Measurements from ENCODE around the gene PRTN3. TPM values are rescaled to one million over a fixed set of nuclear protein-coding genes. Genes with fewer than 3 reads are reported as not detected.
"Not testable (repeated sequence)": the region's sequence is repeated elsewhere in the genome, so short reads cannot be mapped to it uniquely, and the experiment has no call there.

Gene PRTN3
- total and polyA plus RNA-seq, 3 experiments from 2014 or later = not detected

DNA sequence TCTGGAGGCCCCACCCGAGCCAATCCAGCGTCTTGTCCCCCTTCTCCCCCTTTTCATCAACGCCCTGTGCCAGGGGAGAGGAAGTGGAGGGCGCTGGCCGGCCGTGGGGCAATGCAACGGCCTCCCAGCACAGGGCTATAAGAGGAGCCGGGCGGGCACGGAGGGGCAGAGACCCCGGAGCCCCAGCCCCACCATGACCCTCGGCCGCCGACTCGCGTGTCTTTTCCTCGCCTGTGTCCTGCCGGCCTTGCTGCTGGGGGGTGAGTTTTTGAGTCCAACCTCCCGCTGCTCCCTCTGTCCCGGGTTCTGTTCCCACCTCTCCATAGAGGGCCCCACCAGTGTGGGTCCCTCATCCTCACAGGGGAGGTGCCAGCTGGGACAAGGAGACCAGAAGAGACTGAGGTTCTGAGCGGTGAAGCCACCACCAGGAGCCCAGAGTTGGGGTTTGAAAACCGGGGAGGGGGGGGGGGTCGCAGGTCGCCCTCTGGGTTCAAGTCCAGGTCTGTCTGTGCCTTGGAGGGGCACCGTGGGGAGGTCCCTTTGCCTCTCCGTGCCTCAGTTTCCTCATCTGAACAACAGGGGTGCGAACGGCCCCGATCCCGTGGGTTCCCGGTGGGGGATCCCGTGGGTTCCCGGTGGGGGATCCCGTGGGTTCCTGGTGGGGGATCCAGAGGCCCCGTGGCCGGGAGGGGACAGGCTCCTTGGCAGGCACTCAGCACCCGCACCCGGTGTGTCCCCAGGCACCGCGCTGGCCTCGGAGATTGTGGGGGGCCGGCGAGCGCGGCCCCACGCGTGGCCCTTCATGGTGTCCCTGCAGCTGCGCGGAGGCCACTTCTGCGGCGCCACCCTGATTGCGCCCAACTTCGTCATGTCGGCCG, 11.6 kb downstream of the PRTN3 start, which contains the start of gene ELANE:
Gene ELANE, plus strand, starts transcription at position 168 of the 878 bp plus-strand sequence. Its CDS starts 26 bp downstream, at position 194.
- Histone ChIP-seq H3K27me3 (ENCODE audit: insufficient read depth, low read length, poor library complexity, severe bottlenecking) (peaks cover 19% of the 10 kb centered on the region), H3K4me3 (ENCODE audit: low read length) (no peak within 1 kb of the TSS), H3K9me3 (ENCODE audit: low read length) (no peaks in the 10 kb centered on the region), H3K27ac (ENCODE audit: low read depth, low read length) (no peak within 1 kb of the TSS), H3K36me3 (ENCODE audit: insufficient read depth, low read length) (no peaks in the 10 kb centered on the region), H3K4me1 (ENCODE audit: insufficient read depth, low read length) (no peaks in the 10 kb centered on the region)
- Mint-ChIP-seq H3K27me3 (peaks cover 19 to 23% of the 10 kb centered on the region in 2 donors), H3K36me3 (no peaks in the 10 kb centered on the region), H3K4me1 (no peaks in the 10 kb centered on the region), H3K27ac (peak within 1 kb of the TSS in 1 of 8 donors; percentile 41), H3K4me3 (no peak within 1 kb of the TSS), H3K9me3 (no peaks in the 10 kb centered on the region)
- DNase-seq = no peak
- CTCF ChIA-PET = interaction anchor here (1.6 kb wide), 1 partner anchor 67 kb away, joined by 4 read pairs; no protein-coding TSS in a partner anchor
- POLR2A ChIA-PET = no interaction called here

DNA sequence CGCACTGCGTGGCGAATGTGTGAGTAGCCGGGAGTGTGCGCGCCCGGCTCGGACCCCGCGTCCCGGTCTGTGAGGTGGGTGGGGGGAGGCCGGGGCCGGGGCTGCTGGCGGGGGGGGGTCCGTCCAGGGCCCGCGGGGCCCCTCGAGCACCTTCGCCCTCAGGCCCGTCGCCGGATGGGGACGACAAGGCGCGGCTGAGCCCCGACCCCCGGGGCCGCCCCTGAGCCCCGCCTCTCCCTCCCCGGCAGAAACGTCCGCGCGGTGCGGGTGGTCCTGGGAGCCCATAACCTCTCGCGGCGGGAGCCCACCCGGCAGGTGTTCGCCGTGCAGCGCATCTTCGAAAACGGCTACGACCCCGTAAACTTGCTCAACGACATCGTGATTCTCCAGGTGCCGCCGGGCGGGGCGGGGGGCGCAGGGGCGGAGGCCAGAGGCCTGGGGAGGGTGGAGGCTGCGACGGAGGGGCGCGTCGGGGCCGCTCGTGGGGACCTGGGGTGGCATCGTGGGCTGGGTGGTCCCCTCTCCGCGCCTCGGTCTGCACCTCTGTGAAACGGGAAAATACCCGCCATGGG, 12.3 kb downstream of the PRTN3 start:
- Mint-ChIP-seq H3K9me3 (no peaks in the 10 kb centered on the region), H3K4me3 (no peak overlapping the region), H3K27me3 (peaks cover 16 to 22% of the 10 kb centered on the region in 2 donors), H3K36me3 (no peaks in the 10 kb centered on the region), H3K4me1 (no peaks in the 10 kb centered on the region), H3K27ac (no peak overlapping the region)
- POLR2A ChIA-PET = no interaction called here
- H3K27ac ChIP-seq (ENCODE audit: low read depth, low read length) = no peak overlapping the region
- H3K4me1 ChIP-seq (ENCODE audit: insufficient read depth, low read length) = no peaks in the 10 kb centered on the region
- CTCF ChIA-PET = no interaction called here
- H3K9me3 ChIP-seq (ENCODE audit: low read length) = no peaks in the 10 kb centered on the region
- H3K27me3 ChIP-seq (ENCODE audit: insufficient read depth, low read length, poor library complexity, severe bottlenecking) = peaks cover 19% of the 10 kb centered on the region
- H3K36me3 ChIP-seq (ENCODE audit: insufficient read depth, low read length) = no peaks in the 10 kb centered on the region
- no peak overlapping the region for H3K4me3 ChIP-seq (ENCODE audit: low read length)
- no peak for DNase-seq

DNA sequence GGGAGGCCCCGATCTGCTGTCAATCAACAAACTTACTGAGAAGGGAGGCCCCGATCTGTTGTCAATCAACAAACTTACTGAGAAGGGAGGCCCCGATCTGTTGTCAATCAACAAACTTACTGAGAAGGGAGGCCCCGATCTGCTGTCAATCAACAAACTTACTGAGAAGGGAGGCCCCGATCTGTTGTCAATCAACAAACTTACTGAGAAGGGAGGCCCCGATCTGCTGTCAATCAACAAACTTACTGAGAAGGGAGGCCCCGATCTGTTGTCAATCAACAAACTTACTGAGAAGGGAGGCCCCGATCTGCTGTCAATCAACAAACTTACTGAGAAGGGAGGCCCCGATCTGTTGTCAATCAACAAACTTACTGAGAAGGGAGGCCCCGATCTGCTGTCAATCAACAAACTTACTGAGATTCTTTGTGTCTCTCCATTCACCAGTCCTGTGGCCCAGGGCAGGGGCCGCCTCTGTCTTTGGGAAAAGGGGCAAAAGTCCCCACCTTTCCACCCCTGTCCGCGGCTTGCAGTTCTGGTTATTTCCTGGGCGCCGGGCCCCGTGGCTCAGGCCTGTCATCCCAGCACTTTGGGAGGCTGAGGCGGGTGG, 12.9 kb downstream of the PRTN3 start:
- peaks cover 17 to 20% of the 10 kb centered on the region in 2 donors for H3K27me3 Mint-ChIP-seq
- H3K27ac Mint-ChIP-seq; H3K4me3 Mint-ChIP-seq; H3K27ac ChIP-seq (ENCODE audit: low read depth, low read length); H3K36me3 Mint-ChIP-seq; POLR2A ChIA-PET; H3K36me3 ChIP-seq (ENCODE audit: insufficient read depth, low read length); H3K4me1 Mint-ChIP-seq; H3K4me3 ChIP-seq (ENCODE audit: low read length); CTCF ChIA-PET; H3K9me3 ChIP-seq (ENCODE audit: low read length); H3K9me3 Mint-ChIP-seq; H3K4me1 ChIP-seq (ENCODE audit: insufficient read depth, low read length); DNase-seq: not testable (repeated sequence)
- peaks cover 12% of the 10 kb centered on the region for H3K27me3 ChIP-seq (ENCODE audit: insufficient read depth, low read length, poor library complexity, severe bottlenecking)

DNA sequence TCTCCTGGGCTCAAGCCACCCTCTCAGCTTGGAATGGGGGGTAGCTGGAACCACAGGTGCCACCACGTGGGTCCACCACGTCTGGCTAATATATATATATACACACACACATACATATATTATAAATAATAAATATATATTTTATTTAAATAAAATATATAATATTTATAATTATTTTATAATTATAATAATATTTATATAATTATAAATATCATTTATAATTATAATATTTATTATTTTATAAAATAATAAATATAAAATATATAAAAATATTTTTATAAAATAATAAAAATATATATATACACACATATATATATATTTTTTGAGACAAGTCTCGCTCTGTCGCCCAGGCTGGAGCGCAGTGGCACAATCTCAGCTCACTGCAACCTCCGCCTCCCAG, 13.8 kb downstream of the PRTN3 start:
- Mint-ChIP-seq H3K4me3 (no peak overlapping the region), H3K27ac (no peak overlapping the region), H3K4me1 (no peaks in the 10 kb centered on the region), H3K27me3 (peaks cover 14% of the 10 kb centered on the region in 2 donors), H3K36me3 (no peaks in the 10 kb centered on the region), H3K9me3 (no peaks in the 10 kb centered on the region)
- no peak overlapping the region for H3K4me3 ChIP-seq (ENCODE audit: low read length)
- H3K36me3 ChIP-seq (ENCODE audit: insufficient read depth, low read length) = no peaks in the 10 kb centered on the region
- DNase-seq = no peak
- H3K9me3 ChIP-seq (ENCODE audit: low read length) = no peaks in the 10 kb centered on the region
- POLR2A ChIA-PET = no interaction called here
- H3K4me1 ChIP-seq (ENCODE audit: insufficient read depth, low read length) = no peaks in the 10 kb centered on the region
- H3K27ac ChIP-seq (ENCODE audit: low read depth, low read length) = no peak overlapping the region
- H3K27me3 ChIP-seq (ENCODE audit: insufficient read depth, low read length, poor library complexity, severe bottlenecking) = peaks cover 19% of the 10 kb centered on the region
- CTCF ChIA-PET = interaction anchor here (2.7 kb wide), 1 partner anchor 85 kb away, joined by 11 read pairs; no protein-coding TSS in a partner anchor

DNA sequence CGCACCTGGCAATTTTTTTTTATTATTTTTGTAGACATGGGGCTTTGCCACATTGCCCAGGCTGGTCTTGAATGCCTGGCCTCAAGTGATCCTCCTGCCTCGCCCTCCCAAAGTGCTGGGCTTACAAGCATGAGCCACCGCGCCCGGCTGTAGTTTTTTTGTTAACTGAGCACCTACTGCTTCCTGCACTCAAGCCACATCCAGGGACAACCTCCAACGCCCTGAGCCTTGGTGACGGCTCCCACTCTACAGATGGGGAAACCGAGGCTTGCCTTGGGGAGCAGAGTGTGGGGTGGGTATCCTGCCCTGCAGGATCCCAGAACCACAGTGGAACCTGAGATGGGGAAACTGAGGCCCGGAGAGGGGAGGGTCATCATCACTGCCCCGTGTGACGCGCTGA, 14.3 kb downstream of the PRTN3 start:
- ChIA-PET POLR2A (no interaction called here), CTCF (interaction anchor here (0.7 to 3.8 kb wide), 6 partner anchors 52 to 85 kb away, joined by 3 to 22 read pairs (median 8); no protein-coding TSS in a partner anchor)
- Histone ChIP-seq H3K4me3 (ENCODE audit: low read length) (no peak overlapping the region), H3K4me1 (ENCODE audit: insufficient read depth, low read length) (peaks cover 4% of the 10 kb centered on the region), H3K36me3 (ENCODE audit: insufficient read depth, low read length) (no peaks in the 10 kb centered on the region), H3K27me3 (ENCODE audit: insufficient read depth, low read length, poor library complexity, severe bottlenecking) (peaks cover 21% of the 10 kb centered on the region), H3K27ac (ENCODE audit: low read depth, low read length) (no peak overlapping the region), H3K9me3 (ENCODE audit: low read length) (no peaks in the 10 kb centered on the region)
- Mint-ChIP-seq H3K36me3 (no peaks in the 10 kb centered on the region), H3K27me3 (peaks cover 9 to 14% of the 10 kb centered on the region in 2 donors), H3K9me3 (no peaks in the 10 kb centered on the region), H3K4me1 (no peaks in the 10 kb centered on the region), H3K27ac (no peak overlapping the region), H3K4me3 (no peak overlapping the region)
- no peak for DNase-seq

DNA sequence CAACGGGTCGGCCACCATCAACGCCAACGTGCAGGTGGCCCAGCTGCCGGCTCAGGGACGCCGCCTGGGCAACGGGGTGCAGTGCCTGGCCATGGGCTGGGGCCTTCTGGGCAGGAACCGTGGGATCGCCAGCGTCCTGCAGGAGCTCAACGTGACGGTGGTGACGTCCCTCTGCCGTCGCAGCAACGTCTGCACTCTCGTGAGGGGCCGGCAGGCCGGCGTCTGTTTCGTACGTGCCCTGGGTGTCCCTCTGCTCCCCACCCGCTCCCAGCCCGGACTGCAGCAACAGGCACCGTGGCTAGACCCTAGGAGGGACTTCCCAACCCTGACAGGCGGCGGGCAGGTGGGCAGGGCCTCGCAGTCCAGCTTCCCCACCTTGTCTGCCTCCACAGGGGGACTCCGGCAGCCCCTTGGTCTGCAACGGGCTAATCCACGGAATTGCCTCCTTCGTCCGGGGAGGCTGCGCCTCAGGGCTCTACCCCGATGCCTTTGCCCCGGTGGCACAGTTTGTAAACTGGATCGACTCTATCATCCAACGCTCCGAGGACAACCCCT, 14.8 kb downstream of the PRTN3 start:
- POLR2A ChIA-PET = no interaction called here
- peaks cover 16% of the 10 kb centered on the region for H3K27me3 ChIP-seq (ENCODE audit: insufficient read depth, low read length, poor library complexity, severe bottlenecking)

DNA sequence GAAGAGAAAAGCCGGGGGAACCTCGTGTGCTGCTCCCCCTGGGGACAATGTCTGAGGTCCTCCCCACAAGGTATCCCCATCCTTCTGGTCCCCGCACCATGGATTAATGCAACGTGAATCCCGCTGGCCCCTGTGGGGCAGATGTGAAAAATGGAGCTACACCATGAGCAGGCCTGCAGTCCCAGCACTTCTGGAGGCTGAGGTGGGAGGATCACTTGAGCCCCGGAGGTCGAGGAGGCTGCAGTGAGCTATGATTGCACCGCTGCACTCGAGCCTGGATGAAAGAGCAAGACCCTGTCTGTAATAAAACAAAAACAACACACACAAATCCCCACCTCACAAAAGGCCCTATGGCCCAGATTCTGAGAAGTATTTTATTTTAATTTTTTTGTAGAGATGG, 17.5 kb downstream of the PRTN3 start:
- Mint-ChIP-seq H3K9me3 (no peaks in the 10 kb centered on the region), H3K27me3 (peaks cover 6 to 10% of the 10 kb centered on the region in 2 donors), H3K4me1 (peaks cover 7 to 10% (median 9%) of the 10 kb centered on the region in 3 donors), H3K36me3 (no peaks in the 10 kb centered on the region), H3K4me3 (no peak overlapping the region), H3K27ac (no peak overlapping the region)
- H3K4me1 ChIP-seq (ENCODE audit: insufficient read depth, low read length) = peaks cover 14% of the 10 kb centered on the region
- DNase-seq = no peak
- H3K27ac ChIP-seq (ENCODE audit: low read depth, low read length) = no peak overlapping the region
- H3K36me3 ChIP-seq (ENCODE audit: insufficient read depth, low read length) = no peaks in the 10 kb centered on the region
- H3K27me3 ChIP-seq (ENCODE audit: insufficient read depth, low read length, poor library complexity, severe bottlenecking) = peaks cover 13% of the 10 kb centered on the region
- H3K4me3 ChIP-seq (ENCODE audit: low read length) = no peak overlapping the region
- no peaks in the 10 kb centered on the region for H3K9me3 ChIP-seq (ENCODE audit: low read length)
- POLR2A ChIA-PET = interaction anchor here (0.7 to 0.9 kb wide), 2 partner anchors 53 to 224 kb away, joined by 3 to 5 read pairs; no protein-coding TSS in a partner anchor
- CTCF ChIA-PET = interaction anchor here (0.9 to 3.8 kb wide), 5 partner anchors 22 to 125 kb away, joined by 3 to 22 read pairs (median 3); partner anchors contain the start of gene WDR18

More for the DNA sequence above, 14.8 kb downstream of the PRTN3 start:
- no peak overlapping the region for H3K4me3 ChIP-seq (ENCODE audit: low read length)
- H3K27ac ChIP-seq (ENCODE audit: low read depth, low read length) = no peak overlapping the region
- H3K36me3 ChIP-seq (ENCODE audit: insufficient read depth, low read length) = no peaks in the 10 kb centered on the region
- no peak for DNase-seq
- peaks cover 4% of the 10 kb centered on the region for H3K4me1 ChIP-seq (ENCODE audit: insufficient read depth, low read length)
- Mint-ChIP-seq H3K27ac (no peak overlapping the region), H3K9me3 (no peaks in the 10 kb centered on the region), H3K36me3 (no peaks in the 10 kb centered on the region), H3K4me1 (no peaks in the 10 kb centered on the region), H3K4me3 (no peak overlapping the region), H3K27me3 (peaks cover 6 to 14% of the 10 kb centered on the region in 2 donors)
- no peaks in the 10 kb centered on the region for H3K9me3 ChIP-seq (ENCODE audit: low read length)
- CTCF ChIA-PET = interaction anchor here (0.7 to 3.8 kb wide), 10 partner anchors 13 to 128 kb away, joined by 3 to 22 read pairs (median 5); partner anchors contain the start of gene WDR18

Data from CD8-positive, alpha-beta memory T cell (primary cell).